Forelimb muscle (tissue), 1 donor: ENCODE measurements around the gene KCNK3. TPM values are rescaled to one million over a fixed set of nuclear protein-coding genes. Genes with fewer than 3 reads are reported as not detected.
"Not testable (repeated sequence)": the region's sequence is repeated elsewhere in the genome, so short reads cannot be mapped to it uniquely, and the experiment has no call there.

Experiments
- DNase-seq: peaks from one replicate; pipeline ENCODE4 v3.0.0-alpha.2; 2013; ENCODE audit warnings: low read depth
- polyA plus RNA-seq: library from polyadenylated mRNA; unstranded; fragments of 120-200 nt; gene quantifications from one replicate; pipeline ENCODE4 v1.2.1, GENCODE V29; 2013; ENCODE audit not compliant: insufficient read length

Gene KCNK3
- polyA plus RNA-seq, result 1.6 TPM

DNA sequence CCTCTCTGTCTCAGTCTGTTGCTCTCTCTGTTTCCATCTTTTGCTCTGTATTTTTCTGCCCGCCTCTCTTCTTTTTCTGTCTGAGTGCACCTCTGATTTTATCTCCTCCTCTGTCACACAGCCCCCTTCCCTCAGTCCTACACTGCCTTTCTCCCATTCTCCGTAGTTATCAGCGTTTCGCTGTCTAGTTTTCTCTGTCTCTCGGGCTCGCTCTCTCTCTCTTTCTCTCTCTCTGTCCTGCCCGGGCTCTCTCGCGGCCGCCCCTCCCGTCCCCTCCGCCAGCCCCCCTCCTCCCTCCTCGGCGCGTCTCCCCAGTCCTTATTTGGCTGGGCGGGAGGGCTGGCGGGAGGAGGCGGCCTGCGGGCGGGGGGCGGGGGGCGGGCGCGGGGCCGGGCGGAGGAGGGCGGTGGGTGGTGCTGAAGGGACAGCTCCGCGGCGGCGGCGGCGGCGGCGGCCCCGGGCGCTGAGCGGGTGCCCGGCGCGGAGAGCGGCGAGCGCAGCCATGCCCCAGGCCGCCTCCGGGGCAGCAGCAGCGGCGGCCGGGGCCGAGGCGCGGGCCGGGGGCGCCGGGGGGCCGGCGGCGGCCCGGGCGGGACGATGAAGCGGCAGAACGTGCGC, at the start of gene KCNK3:
KCNK3 (plus strand) TSS at position 444 of the 618 bp plus-strand sequence; CDS start at position 598, 154 bp downstream.
- DNase-seq, result no peak

DNA sequence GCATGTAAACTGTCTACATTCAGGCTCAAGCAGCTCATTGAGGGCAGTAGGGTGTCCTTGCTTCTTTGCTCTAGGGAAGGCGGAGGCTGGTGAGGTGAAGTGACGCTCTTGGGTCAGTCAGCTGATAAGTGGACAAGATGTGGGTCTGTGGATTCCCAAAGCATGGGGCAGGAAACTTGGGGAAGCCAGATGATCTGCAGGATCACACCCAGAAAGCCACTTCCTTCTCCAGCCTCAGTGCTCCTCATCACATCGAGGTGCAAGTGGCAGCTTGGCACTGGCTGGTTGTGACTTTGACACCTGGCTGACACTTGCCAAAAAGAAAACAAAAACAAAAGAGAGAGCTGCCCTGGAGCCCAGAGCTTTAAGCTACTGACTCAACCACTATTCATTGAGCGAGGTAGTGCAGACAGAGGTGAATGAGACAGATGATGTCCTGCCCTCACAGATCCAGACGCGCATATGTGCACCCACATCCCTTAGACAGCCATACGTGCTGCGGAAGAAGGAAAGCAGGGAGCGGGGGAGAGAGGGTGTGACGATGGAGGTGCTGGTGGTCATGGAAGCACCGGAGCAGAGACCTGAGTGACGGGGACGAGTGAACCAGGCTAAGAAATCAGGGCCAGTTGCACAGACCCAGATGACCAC, 48.2 kb upstream of the KCNK3 start:
- DNase-seq, result no peak

DNA sequence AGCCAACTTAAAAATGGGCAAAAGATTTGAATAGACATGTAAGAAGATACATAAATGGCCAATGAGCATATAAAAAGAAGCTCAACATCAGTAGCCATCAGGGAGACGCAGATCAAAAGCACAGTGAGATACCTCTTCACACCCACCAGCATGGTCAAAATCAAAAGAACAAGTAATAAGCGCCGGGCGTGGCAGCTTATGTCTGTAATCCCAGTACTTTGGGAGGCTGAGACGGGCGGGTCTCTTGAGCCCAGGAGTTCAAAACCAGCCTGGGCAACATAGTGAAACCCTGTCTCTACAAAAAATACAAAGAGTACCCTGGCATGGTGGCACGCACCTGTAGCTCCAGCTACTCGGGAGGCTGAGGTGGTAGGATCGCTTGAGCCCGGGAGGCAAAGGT, 46.8 kb upstream of the KCNK3 start:
- DNase-seq, result no peak

DNA sequence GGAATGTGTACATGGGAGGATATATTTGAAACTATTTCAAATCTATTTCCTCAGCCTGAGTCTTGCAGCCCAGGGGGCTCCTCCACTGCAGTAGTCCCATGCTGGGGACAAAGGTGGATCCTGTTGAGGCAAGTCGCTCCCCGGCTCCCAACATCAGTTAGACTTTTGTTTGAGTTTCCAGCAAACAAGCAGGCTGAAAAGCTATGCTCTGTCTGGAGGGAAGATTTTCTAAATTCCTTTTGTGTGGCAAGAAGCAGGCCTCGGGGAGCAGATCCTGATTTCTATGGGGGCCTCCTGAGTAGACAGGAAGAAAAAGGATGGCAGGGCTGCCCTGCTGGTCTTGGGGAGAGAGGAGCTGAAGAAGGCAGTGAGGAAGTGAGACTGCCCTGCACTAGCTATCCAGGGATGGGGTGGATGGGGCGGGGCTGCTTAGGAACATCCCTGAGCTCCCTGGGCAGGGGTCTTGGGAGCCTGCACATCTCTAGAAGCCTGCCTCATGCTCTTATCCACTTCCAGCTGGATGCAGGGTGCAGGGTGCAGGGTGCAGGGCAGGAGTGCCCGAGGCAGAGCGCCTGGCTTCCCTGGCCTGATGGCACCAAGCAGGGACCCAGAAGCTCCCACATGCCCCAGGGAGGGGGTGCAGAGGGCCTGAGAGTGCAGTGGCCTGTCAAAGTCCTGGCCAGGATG, 45.4 kb upstream of the KCNK3 start:
- no peak for DNase-seq

DNA sequence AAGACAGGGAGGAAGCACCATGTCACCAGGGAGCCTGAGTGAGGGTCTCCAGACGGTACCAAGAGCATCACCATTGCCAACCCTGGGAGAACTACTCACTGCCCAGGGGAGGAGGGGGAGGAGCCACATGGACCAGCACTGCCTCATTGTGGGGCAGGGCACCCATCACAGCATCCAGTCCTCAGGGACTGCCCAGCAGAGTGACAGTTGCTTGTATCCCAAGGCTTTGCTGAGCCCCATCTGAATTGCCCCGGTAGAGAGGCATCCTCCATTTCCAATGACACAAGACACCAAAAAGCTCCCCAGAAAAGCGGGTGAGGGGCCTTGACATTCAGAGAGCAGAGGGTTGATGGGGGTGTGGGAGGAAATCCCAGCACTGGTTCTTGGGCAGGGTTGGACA, 44.5 kb upstream of the KCNK3 start:
- no peak for DNase-seq

DNA sequence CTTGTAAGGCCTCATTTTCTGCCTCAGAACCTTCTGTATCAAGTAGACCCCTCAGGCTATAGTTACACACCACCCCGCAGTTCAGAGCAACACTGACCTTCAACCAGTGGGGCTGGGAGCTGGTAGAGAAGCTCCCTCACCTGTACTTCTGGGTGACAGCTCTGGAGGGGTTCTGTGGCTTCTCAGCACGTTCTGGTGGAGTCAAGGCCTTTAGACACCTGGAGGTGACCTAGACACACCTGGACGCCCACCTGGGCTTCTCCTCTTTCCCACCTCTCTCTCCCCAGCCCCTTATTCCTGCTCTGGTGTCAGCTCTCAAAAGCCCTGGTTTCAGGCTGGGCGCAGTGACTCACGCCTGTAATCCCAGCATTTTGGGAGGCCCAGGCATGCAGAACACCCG, 44.0 kb upstream of the KCNK3 start:
- DNase-seq, result no peak

DNA sequence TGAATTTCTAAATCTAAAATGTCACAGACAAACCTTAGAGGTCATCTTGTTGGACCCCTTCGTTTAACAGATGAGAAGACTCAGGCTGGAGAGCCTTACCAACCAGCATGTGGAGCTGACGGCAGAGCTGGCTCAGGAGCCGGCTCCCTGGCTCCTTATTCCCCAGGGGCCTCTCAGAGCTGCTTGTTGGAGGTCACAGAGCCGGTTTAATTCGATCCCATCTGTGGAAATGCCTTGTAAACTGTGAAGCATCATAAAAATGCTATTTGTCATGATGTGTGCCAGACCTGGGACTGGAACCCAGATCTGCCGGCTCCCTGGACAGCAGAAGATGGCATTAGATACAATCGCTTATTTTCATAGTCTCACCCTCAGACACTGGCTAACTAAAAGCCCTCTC, 43.2 kb upstream of the KCNK3 start:
- no peak for DNase-seq

DNA sequence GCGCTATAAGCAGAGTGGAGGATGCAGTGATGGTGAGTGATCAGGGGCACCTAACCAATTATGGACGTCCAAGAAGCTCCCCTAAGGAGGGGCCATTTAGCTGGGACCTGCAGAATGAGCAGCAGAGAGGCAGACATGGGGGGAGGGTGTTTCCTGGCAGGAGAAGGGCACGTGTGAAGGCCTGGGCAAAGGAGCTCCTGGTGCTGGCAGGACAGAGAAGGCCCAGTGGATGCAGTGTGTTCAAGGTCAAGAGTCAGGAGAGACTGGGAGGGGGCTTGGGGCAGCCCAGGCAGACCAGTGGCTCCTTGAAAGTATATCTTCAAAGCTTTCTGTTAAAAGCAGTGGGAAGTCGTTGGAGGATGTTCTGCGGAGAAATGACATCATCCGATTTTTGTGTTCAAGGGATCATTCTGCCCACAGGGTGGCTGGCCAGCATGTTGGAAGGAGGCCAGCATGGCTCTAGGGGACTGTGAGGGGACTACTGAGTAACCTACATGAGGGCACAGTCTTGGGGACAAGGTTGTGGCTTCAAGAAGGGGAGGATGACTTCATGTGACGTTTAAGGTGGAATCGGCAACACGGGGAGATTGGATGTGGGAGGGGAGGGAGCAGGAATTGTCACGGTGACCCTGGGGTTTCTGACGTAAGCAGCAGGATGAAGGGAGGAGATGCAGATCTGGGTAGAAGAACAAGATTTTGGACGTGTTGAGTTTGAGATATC, 42.4 kb upstream of the KCNK3 start:
- DNase-seq, result no peak

DNA sequence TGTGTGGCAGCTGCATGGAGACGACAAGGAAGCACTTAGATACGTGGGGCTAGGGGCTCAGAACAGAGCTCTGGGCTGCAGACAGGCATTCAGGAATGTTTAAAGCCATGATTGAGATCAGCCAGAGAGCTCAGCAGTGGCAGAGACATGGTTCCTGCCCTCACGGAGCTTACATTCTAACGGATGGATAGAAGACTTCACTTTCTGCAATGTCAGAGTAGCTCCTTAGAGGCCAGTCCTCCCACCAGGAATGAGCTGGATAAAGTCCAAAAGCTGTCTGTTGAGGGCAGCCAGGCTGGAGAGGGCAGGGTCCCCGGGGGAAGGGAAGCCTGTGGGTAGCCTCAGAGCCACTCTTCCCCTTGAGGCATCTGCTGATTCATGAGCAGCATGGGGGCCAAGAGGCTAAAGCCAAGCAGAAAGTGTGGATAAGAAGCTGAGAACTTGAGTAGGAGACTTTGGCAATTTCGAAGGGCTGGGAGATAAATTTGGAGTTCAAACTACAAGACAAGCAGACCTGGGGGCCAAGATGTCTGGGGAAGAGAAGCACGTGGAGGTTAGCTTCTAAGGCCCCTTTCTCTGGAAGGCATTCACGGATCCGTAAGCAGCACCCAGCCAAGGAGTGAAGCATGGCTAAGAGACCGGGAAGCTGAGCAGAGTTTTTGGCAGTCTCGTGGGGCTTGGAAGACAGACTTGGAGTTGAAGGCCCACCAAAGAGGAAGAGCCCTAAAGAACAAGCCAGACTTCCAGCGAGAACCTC, 41.6 kb upstream of the KCNK3 start:
- no peak for DNase-seq

DNA sequence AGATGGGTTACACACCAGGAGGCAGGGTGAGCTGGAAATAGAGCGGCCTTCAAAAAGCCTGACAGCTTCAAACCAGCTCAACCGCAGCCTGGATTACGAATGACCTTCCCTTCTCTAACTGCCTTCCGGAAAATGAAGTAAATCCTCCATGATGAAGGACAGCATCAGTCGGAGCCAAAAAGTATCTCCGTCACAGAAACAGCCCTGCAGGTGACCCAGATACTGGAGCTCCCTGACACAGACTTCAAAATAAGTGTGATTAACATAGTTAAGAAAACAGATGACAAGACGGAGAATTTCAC, 41.1 kb upstream of the KCNK3 start:
- no peak for DNase-seq

DNA sequence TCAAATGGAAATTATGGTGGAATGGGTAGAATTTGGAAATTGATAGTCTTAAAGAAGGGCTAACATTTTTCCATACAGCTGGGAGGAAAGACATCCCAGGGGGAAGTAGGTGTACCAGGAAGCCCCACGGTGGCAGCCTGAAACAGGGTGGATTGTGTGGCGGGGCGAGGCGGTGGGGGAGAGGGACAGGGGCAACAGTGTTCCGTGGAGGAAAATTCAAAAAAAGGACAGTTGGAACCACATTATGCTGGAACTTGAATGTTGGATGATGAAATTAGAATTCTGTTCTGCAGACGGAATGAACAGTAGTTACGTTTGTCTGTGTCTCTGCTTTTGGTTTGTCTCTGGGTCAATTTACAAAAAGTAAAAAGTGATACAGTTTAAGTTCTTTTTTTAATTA, 40.7 kb upstream of the KCNK3 start:
- no peak for DNase-seq

DNA sequence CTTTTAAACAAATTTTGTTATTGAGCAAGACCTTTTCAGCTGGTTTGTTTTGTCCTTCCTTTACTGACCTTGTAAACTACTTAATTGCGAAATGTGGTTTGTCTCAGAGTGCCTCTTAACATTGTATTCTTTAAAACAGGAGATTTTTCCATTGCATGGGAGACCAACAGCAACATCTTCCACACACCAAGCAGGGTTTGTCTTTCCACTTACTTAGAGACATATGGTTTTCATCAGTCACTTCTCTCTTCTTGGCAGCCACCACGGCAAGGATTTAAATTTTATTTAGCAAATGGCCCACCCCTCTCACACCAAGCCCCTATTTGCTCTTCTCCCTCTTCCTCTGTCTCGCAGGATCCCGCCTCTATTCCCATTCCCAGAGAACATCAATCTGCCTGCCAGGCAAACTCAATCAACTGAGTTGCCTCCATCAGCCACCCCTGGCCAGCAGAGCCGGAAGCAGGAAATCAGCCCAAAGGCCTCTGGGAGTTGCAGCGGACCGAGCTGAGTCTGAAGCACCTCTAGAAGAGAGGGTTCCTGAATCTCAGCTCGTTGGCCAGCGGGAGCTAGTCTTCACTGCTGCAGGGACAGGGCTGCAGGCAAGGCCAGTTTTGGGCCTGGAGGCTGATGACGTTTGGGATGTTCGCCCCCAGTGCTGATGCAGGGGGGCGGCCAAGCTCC, 40.0 kb upstream of the KCNK3 start:
- DNase-seq, result peak; percentile 79

DNA sequence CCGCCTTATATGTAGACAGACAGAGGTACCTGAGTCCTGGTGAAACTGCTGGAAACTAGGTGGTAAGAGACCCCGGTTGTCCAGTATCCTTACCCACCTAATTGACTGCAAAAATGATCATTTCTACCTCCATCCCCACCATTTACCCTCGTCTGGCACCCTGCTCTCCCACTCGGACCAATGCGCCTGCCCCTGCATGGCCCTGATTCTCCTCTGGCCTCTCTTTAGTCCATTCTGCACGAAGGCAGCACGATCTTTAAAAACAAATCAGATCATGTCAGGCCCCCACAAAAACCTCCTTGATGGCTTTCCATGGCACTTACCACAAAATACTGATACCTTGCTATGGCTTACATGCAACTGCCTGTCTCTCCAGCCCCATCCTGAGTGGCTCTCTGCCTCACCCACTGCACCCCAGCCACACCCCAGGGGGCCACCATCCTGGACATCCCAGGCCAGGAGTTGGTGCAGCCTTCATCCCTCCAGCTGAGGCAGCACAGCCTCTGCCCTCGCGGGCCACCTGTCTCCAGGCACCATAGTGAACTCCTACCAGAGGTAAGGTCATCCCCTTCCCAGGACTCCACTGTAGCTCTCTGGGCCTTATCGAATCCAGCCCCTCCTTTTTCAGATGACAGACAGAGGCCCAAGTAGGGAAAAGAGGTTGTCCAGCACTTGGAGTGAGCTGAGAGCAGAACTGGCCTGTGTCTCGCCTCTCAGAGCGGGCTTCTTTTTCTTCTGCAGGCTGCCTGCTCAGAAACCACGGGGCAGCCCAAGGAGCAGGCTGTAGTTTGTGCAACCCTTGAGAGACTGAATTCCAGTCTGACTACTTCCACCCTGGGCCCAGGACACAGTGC, 39.1 kb upstream of the KCNK3 start:
- no peak for DNase-seq

DNA sequence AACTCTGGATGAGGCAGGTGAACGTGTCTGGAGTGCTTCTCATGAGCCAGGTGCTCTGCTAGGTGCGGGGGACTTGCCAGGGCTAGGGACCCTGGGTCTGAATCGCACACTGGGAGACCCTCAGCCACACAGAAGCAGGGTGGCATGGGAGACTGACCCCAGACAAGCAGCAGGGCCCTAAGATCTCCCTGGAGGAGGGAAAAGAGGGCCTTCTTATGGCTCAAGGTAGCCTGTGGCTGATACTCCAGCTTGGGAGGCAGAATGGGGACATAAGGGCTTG, 38.5 kb upstream of the KCNK3 start:
- DNase-seq, result no peak

DNA sequence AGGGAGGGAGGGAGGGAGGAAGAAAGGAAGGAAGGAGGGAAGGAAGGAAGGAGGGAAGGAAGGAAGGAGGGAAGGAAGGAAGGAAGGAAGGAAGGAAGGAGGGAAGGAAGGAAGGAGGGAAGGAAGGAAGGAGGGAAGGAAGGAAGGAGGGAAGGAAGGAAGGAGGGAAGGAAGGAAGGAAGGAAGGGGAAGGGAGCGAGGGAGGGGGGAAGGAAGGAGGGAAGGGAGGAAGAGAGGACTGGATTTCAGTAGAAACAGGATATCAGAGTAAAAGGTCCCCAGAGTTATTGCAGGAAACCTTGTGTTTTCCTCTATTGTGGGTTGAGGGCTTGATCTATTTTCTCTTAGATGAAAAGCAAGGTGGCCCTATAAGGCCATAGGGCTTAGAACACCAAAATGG, 37.4 kb upstream of the KCNK3 start:
- not testable (repeated sequence) for DNase-seq

DNA sequence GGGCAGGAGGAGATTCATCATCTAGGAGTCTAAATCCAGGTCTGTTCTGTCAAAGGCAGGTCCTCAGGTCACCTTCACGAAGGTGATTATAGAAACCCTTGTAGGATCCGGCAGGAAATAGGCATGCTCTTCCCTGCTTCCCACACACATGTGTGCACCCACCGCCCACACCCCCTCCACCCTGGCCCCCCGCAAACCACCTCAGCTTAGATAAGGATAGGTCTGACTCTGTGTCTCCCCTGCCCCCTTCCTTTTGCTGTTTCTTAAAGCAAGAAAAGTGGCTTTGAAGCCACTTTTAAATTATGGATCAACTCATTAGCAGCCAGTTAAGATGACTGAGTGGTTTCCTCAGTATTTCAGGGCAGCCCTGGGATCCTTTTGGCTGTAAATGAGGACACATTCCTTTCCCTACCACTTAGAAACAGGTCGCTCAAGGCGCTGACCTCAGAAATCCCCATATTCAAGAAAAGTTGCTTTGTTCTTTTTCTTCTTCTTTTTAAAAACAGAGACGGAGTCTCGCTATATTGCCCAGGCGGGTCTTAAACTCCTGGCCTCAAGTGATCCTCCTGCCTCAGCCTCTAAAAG, 36.8 kb upstream of the KCNK3 start:
- DNase-seq, result no peak

DNA sequence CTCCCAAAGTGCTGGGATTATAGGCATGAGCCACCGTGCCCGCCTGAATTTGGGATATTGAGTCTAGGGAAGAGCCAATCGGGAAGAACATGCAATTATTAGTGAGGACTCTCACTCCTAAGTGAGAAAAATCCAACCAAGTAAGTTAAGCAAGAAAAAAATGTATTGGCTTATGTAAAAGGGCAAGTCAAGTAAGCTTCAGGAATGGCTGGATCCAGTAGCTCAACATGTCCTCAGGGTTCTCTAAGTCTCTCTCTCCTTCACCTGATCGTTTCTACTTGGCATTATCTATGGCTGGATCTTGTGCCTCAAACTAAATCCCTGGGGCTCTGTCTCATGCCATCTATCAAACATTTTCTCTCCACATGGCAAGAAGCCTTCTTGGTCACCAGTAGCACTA, 35.3 kb upstream of the KCNK3 start:
- DNase-seq, result no peak

DNA sequence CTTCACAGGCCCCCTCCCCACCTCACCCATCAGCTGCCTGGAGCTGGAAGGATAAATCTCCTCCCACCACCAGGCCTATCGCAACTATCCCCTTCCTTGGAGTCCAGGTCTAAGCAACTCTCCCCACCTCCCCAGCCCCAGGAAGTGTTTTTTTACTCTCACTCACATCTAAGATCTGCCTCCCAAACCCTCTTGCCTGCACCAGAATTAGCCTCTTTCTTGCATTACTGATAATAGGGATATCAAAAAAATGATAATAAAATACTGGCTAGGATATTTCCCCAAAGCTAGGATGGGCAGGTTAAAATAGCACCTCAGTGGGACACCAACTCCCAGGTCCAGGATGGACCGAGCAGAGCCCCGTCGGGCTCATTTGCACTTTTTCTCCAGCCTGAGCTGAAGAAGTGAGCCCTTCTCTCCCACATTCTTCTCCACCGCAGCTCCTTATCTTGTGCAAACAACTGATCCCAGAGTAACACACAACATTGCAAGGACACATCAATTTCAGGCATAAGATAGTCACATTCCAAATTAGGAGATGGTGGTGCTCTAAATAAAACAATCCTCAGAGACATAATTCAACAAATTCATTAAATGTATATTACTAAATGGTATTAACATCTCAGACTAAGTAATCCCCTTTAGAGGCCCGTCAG, 33.7 kb upstream of the KCNK3 start:
- DNase-seq, result no peak

DNA sequence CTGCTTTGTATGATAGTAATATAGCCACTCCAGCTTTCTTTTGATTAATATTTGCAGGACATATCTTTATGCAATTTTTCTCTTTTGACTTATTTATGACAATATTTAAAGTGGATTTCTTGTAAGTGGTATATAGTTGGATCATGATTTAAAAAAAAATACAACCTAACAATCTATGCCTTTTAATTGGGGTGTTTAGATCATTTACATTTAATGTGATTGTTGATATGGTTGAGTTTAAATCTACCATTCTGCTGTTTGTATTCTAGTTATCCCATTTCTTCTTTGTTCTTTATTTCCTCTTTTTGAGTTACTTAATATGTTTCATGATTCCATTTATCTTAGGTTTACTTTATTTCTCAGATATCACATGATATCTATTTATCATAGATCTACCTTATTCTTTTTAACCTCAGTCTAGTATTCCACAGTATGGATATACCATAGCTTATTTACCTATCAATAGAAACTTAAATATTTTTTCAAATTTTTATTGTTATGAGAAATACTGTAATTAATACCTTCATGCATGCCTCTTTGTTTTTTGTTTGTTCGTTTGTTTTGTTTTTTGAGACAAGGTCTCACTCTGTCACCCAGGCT, 32.1 kb upstream of the KCNK3 start:
- DNase-seq, result no peak
